ENCODE data around the gene RBFOX2. TPM values are rescaled to one million over a fixed set of nuclear protein-coding genes. Genes with fewer than 3 reads are reported as not detected.
"Not testable (repeated sequence)": the region's sequence is repeated elsewhere in the genome, so short reads cannot be mapped to it uniquely, and the experiment has no call there.

The RBFOX2 gene
- total RNA-seq, 2 donors from 2014 or later: 104 to 120 TPM

- Mint-ChIP-seq H3K27ac (no peak overlapping the region), H3K9me3 (no peaks in the 10 kb centered on the region)
- WGBS, 2 experiments (ENCODE audit: insufficient coverage in 1 of 2, insufficient read length in 1 of 2): 94 to 100% methylated on average over 1 to 3 of the region's 3 CpGs
These were observed 323.5 kb downstream of the RBFOX2 start for GRCh38 chr22:35705141-35705540.

GRCh38 chr22:35703861-35704584, 324.6 kb downstream of the RBFOX2 start:
- no peaks in the 10 kb centered on the region for H3K36me3 ChIP-seq (ENCODE audit: control insufficient read depth, insufficient read depth, low read length)
- H3K27ac Mint-ChIP-seq: no peak overlapping the region
- H3K9me3 Mint-ChIP-seq: no peaks in the 10 kb centered on the region
- TF ChIP-seq CTCF (conservative IDR thresholded peaks at IDR 0.05): no peak
- no peak for DNase-seq
- H3K4me1 ChIP-seq (ENCODE audit: control insufficient read depth, insufficient read depth, low read length): no peaks in the 10 kb centered on the region
- H3K9me3 ChIP-seq (ENCODE audit: control insufficient read depth, low read length): no peaks in the 10 kb centered on the region
- H3K36me3 Mint-ChIP-seq (ENCODE audit: low read depth): no peaks in the 10 kb centered on the region
- H3K4me3 Mint-ChIP-seq: no peak overlapping the region
- 89 to 94% methylated on average over 7 of the region's 7 CpGs for WGBS, 2 experiments (ENCODE audit: insufficient coverage in 1 of 2, insufficient read length in 1 of 2)
- H3K4me3 ChIP-seq (ENCODE audit: low read length): no peak overlapping the region
- no peaks in the 10 kb centered on the region for H3K4me1 Mint-ChIP-seq
- peaks cover 10% of the 10 kb centered on the region for H3K27me3 Mint-ChIP-seq (ENCODE audit: insufficient read depth)
- H3K9ac ChIP-seq (ENCODE audit: extremely low read depth, low read length, poor library complexity, severe bottlenecking): no peak overlapping the region
- no peak overlapping the region for H3K27ac ChIP-seq (ENCODE audit: low read depth, low read length)
- H3K27me3 ChIP-seq (ENCODE audit: control insufficient read depth, insufficient read depth, low read length, poor library complexity, severe bottlenecking): no peaks in the 10 kb centered on the region

More at GRCh38 chr22:35705141-35705540, 323.5 kb downstream of the RBFOX2 start:
- Mint-ChIP-seq H3K36me3 (ENCODE audit: low read depth) (no peaks in the 10 kb centered on the region), H3K4me3 (no peak overlapping the region), H3K27me3 (ENCODE audit: insufficient read depth) (peaks cover 5% of the 10 kb centered on the region), H3K4me1 (no peaks in the 10 kb centered on the region)
- DNase-seq: no peak
- no peak overlapping the region for H3K9ac ChIP-seq (ENCODE audit: extremely low read depth, low read length, poor library complexity, severe bottlenecking)
- no peak for TF ChIP-seq CTCF (conservative IDR thresholded peaks at IDR 0.05)
- H3K27me3 ChIP-seq (ENCODE audit: control insufficient read depth, insufficient read depth, low read length, poor library complexity, severe bottlenecking): no peaks in the 10 kb centered on the region
- no peaks in the 10 kb centered on the region for H3K4me1 ChIP-seq (ENCODE audit: control insufficient read depth, insufficient read depth, low read length)
- no peak overlapping the region for H3K4me3 ChIP-seq (ENCODE audit: low read length)
- no peaks in the 10 kb centered on the region for H3K9me3 ChIP-seq (ENCODE audit: control insufficient read depth, low read length)
- no peaks in the 10 kb centered on the region for H3K36me3 ChIP-seq (ENCODE audit: control insufficient read depth, insufficient read depth, low read length)
- H3K27ac ChIP-seq (ENCODE audit: low read depth, low read length): no peak overlapping the region

DNA sequence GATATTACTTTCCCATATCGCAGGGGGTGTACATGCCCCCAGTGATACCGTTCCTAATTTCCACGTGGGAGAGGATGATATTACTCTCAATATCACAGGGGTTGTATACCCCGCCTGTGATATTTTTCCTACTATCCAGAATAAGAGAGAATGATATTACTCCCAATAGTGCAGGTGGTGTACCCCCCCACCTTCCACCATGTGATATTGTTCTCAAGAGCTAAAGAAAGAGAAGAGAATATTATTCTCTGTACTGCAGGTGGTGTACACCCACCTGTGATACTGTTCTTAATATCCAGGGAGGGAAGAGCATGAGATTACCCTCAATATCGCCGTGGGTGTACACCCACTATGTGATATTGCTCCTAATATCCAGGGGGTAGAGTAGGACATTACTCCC, 328.8 kb downstream of the RBFOX2 start:
- H3K27ac Mint-ChIP-seq; H3K9me3 ChIP-seq (ENCODE audit: control insufficient read depth, low read length); H3K27me3 ChIP-seq (ENCODE audit: control insufficient read depth, insufficient read depth, low read length, poor library complexity, severe bottlenecking); H3K4me1 ChIP-seq (ENCODE audit: control insufficient read depth, insufficient read depth, low read length); H3K9me3 Mint-ChIP-seq; H3K9ac ChIP-seq (ENCODE audit: extremely low read depth, low read length, poor library complexity, severe bottlenecking); H3K4me1 Mint-ChIP-seq; H3K36me3 Mint-ChIP-seq (ENCODE audit: low read depth); DNase-seq; H3K27ac ChIP-seq (ENCODE audit: low read depth, low read length); H3K4me3 Mint-ChIP-seq; H3K36me3 ChIP-seq (ENCODE audit: control insufficient read depth, insufficient read depth, low read length); H3K4me3 ChIP-seq (ENCODE audit: low read length): not testable (repeated sequence)
- H3K27me3 Mint-ChIP-seq (ENCODE audit: insufficient read depth): peaks cover 17% of the 10 kb centered on the region
- WGBS, 2 experiments (ENCODE audit: insufficient coverage in 1 of 2, insufficient read length in 1 of 2): 68% methylated on average over 6 of the region's 6 CpGs; no CpG with 5 or more reads in 1 of the 2 experiments
